PC-9 (cell line): ENCODE results near the gene ATP4A. TPM values are rescaled to one million over a fixed set of nuclear protein-coding genes. Genes with fewer than 3 reads are reported as not detected.

Source experiments
- BruUV-seq: library from RNA; stranded (reverse); fragments of 400-500 nt; replicated peaks from 2 replicates; lab custom pipeline; 2021; lab: Mats Ljungman, UMichigan
- CTCF ChIA-PET: fragments of 300-600 bp; sonication (Branson Sonifier 250); formaldehyde crosslinking; loops from one replicate; lab custom pipeline; 2022; ENCODE audit warnings: antibody characterized with exemption; lab: Charles Lee
- POLR2A ChIA-PET: fragments of 300-600 bp; sonication (Branson Sonifier 250); formaldehyde crosslinking; loops from one replicate; lab custom pipeline; 2022; ENCODE audit warnings: antibody characterized with exemption; ENCODE audit not compliant: unreplicated experiment; lab: Charles Lee
- DNase-seq, 2 experiments: peaks; one replicate each; pipeline versions ENCODE4 v3.0.0 to v3.0.0-alpha.2; 2015 to 2022; ENCODE audit warnings: mixed read lengths in 1 of 2
- H2AFZ ChIP-seq: fragments of 200-600 bp; sonication (generic); 2 replicates; pipeline ENCODE4 v1.8.1; 2017; ENCODE audit warnings: antibody characterized with exemption
- H3F3A ChIP-seq: fragments of 200-600 bp; sonication (generic); 2 replicates; pipeline ENCODE4 v1.8.1; 2017; ENCODE audit warnings: antibody characterized with exemption, mild to moderate bottlenecking, low read depth; ENCODE audit not compliant: insufficient read depth
- H3K27ac ChIP-seq: fragments of 200-600 bp; sonication (generic); 2 replicates; pipeline ENCODE4 v1.6.1; 2016; ENCODE audit warnings: mixed run types
- H3K27me3 ChIP-seq: fragments of 200-600 bp; sonication (generic); 2 replicates; pipeline ENCODE4 v1.6.1; 2016; ENCODE audit warnings: low read depth, mixed run types; ENCODE audit not compliant: insufficient read depth
- H3K36me3 ChIP-seq: fragments of 200-600 bp; sonication (generic); 2 replicates; pipeline ENCODE4 v1.6.1; 2016; ENCODE audit warnings: low read depth, mixed run types
- H3K4me1 ChIP-seq: fragments of 200-600 bp; sonication (generic); replicated peaks from 2 replicates; pipeline ENCODE4 v1.6.1; 2016; ENCODE audit warnings: mixed run types; ENCODE audit not compliant: insufficient read depth
- H3K4me2 ChIP-seq: fragments of 200-600 bp; sonication (generic); 2 replicates; pipeline ENCODE4 v1.6.1; 2017; ENCODE audit warnings: mixed run types
- H3K4me3 ChIP-seq: fragments of 200-600 bp; sonication (generic); 2 replicates; pipeline ENCODE4 v1.6.1; 2016; ENCODE audit warnings: mixed run types
- H3K79me2 ChIP-seq: fragments of 200-600 bp; sonication (generic); 2 replicates; pipeline ENCODE4 v1.6.1; 2017; ENCODE audit warnings: low read depth, mixed run types
- H3K9me2 ChIP-seq: fragments of 200-600 bp; sonication (generic); 2 replicates; pipeline ENCODE4 v1.8.1; 2017; ENCODE audit warnings: mild to moderate bottlenecking; ENCODE audit not compliant: insufficient read depth
- H3K9me3 ChIP-seq: fragments of 200-600 bp; sonication (generic); 2 replicates; pipeline ENCODE4 v1.8.1; 2016; ENCODE audit warnings: low read depth; ENCODE audit not compliant: insufficient read depth
- H4K20me1 ChIP-seq: fragments of 200-600 bp; sonication (generic); 2 replicates; pipeline ENCODE4 v1.8.1; 2017; ENCODE audit not compliant: insufficient read depth
- EZH2 ChIP-seq: fragments of 200-600 bp; sonication (generic); IDR thresholded peaks from 2 replicates; pipeline ENCODE4 v1.8.0; 2017; ENCODE audit warnings: antibody characterized with exemption, low read depth
- intact Hi-C: fragments of 100-400 bp; cut with micrococcal nuclease; formaldehyde crosslinking; loops from one replicate; pipeline ENCODE4 v1.10.0; 2022; ENCODE audit not compliant: unreplicated experiment
- total RNA-seq: library from RNA; stranded (reverse); gene quantifications from 2 replicates; pipeline ENCODE4 v1.2.3, GENCODE V29; 2021
- TF ChIP-seq, protein P1 (sequence below): fragments of 200-600 bp; sonication (generic); conservative IDR thresholded peaks from 2 replicates; pipeline ENCODE4 v1.6.1; 2017; ENCODE audit warnings: mixed run types, antibody characterized with exemption, mild to moderate bottlenecking, moderate library complexity

The ATP4A gene
- total RNA-seq, 1 experiment from 2014 or later: not detected

DNA sequence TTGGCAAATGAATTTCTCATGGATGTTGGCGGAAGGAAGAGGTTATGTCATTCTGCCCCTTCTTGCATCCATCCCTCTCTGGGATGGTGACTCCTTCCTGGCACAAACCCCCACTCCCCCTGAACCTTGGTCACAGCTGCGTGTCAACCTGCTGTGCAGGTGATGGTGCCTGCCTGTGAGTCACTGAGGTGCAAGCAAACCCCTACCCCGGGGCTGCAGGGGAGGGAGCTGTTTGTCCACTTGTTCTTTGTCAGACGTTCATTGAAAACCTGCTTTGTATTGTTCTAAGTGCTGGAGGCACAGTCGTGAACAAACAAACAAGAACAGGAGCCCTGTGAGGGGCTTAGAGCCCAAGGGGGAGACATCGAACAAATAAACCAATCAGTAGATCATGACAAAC lies 32.2 kb downstream of the ATP4A start:
- Histone ChIP-seq H4K20me1 (no peaks in the 10 kb centered on the region), H3K9me3 (no peaks in the 10 kb centered on the region), H3F3A (peaks cover 3% of the 10 kb centered on the region; the same call in 1 of the 2 replicates), H3K36me3 (no peaks in the 10 kb centered on the region), H3K27me3 (no peaks in the 10 kb centered on the region), H3K79me2 (no peaks in the 10 kb centered on the region), H3K4me3 (no peak overlapping the region), H2AFZ (no peak overlapping the region), H3K4me1 (0 out of 2 replicates have a peak, but pooled peaks cover 13% of the 10 kb centered on the region), H3K4me2 (no peak overlapping the region), H3K27ac (no peak overlapping the region), H3K9me2 (no peaks in the 10 kb centered on the region)
- TF ChIP-seq, protein P1, sequence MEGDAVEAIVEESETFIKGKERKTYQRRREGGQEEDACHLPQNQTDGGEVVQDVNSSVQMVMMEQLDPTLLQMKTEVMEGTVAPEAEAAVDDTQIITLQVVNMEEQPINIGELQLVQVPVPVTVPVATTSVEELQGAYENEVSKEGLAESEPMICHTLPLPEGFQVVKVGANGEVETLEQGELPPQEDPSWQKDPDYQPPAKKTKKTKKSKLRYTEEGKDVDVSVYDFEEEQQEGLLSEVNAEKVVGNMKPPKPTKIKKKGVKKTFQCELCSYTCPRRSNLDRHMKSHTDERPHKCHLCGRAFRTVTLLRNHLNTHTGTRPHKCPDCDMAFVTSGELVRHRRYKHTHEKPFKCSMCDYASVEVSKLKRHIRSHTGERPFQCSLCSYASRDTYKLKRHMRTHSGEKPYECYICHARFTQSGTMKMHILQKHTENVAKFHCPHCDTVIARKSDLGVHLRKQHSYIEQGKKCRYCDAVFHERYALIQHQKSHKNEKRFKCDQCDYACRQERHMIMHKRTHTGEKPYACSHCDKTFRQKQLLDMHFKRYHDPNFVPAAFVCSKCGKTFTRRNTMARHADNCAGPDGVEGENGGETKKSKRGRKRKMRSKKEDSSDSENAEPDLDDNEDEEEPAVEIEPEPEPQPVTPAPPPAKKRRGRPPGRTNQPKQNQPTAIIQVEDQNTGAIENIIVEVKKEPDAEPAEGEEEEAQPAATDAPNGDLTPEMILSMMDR: no peak
- no peak for TF ChIP-seq EZH2
- ChIA-PET CTCF (no interaction called here), POLR2A (interaction anchor here (0.7 kb wide), 1 partner anchor 237 kb away, joined by 3 read pairs; no protein-coding TSS in a partner anchor)
- intact Hi-C loops: no loop called here
- DNase-seq: peak; percentile 18 to 43
- no TSS peak for BruUV-seq

- intact Hi-C loops: no loop called here
- no peaks in the 10 kb centered on the region for H3K36me3 ChIP-seq
- no peak overlapping the region for H3K4me2 ChIP-seq
- 0 out of 2 replicates have a peak, but pooled peaks cover 13% of the 10 kb centered on the region for H3K4me1 ChIP-seq
- H2AFZ ChIP-seq: no peak overlapping the region
- no peaks in the 10 kb centered on the region for H3K9me2 ChIP-seq
- POLR2A ChIA-PET: no interaction called here
- no peak for DNase-seq
- H3K9me3 ChIP-seq: no peaks in the 10 kb centered on the region
- H3K79me2 ChIP-seq: no peaks in the 10 kb centered on the region
- no peak for TF ChIP-seq EZH2
- TF ChIP-seq, protein P1: no peak
- H3K4me3 ChIP-seq: no peak overlapping the region
- H3K27ac ChIP-seq: no peak overlapping the region
- H3K27me3 ChIP-seq: peaks cover 5% of the 10 kb centered on the region; the same call in 1 of the 2 replicates
- H4K20me1 ChIP-seq: no peaks in the 10 kb centered on the region
- BruUV-seq: no TSS peak
- CTCF ChIA-PET: no interaction called here
- H3F3A ChIP-seq: peaks cover 3% of the 10 kb centered on the region; the same call in 1 of the 2 replicates
Measured at GRCh38 chr19:35529241-35530218, 33.9 kb downstream of the ATP4A start.

GRCh38 chr19:35528218-35529038 lies 35.0 kb downstream of the ATP4A start, which contains the start of gene SBSN:
TSS of gene SBSN (minus strand) at chr19:35528311. CDS start at chr19:35528281, 30 bp downstream.
- no peaks in the 10 kb centered on the region for H3K79me2 ChIP-seq
- ChIA-PET POLR2A (no interaction called here), CTCF (no interaction called here)
- H3K9me3 ChIP-seq: no peaks in the 10 kb centered on the region
- H3K9me2 ChIP-seq: no peaks in the 10 kb centered on the region
- no peaks in the 10 kb centered on the region for H3K36me3 ChIP-seq
- peaks cover 3% of the 10 kb centered on the region; the same call in 1 of the 2 replicates for H3F3A ChIP-seq
- intact Hi-C loops: no loop called here
- no peaks in the 10 kb centered on the region for H4K20me1 ChIP-seq
- no peak for TF ChIP-seq EZH2
- TF ChIP-seq, protein P1: no peak
- peaks cover 9% of the 10 kb centered on the region; the same call in 1 of the 2 replicates for H3K27me3 ChIP-seq
- DNase-seq: no peak
- no peak within 1 kb of the TSS for H3K27ac ChIP-seq
- 0 out of 2 replicates have a peak, but pooled peaks cover 13% of the 10 kb centered on the region for H3K4me1 ChIP-seq
- no peak within 1 kb of the TSS for H3K4me2 ChIP-seq
- H3K4me3 ChIP-seq: no peak within 1 kb of the TSS
- no TSS peak for BruUV-seq
- no peak within 1 kb of the TSS for H2AFZ ChIP-seq
